Progenitor cell of endocrine pancreas (in vitro differentiated cells): ENCODE measurements around the gene LASP1. TPM values are rescaled to one million over a fixed set of nuclear protein-coding genes. Genes with fewer than 3 reads are reported as not detected.
A peak's percentile ranks its signal among the peaks of the same experiment; 100 is the strongest.

Source experiments
- DNase-seq: peaks from one replicate; pipeline ENCODE4 v3.0.0; 2021; ENCODE audit warnings: low spot score; ENCODE audit not compliant: unreplicated experiment
- H3K27ac Mint-ChIP-seq: 2 replicates; pipeline ENCODE4 v1.8.0; 2021; ENCODE audit warnings: mild to moderate bottlenecking, moderate library complexity, mixed read lengths
- H3K27me3 Mint-ChIP-seq: 2 replicates; pipeline ENCODE4 v1.8.0; 2021; ENCODE audit warnings: mixed read lengths
- H3K36me3 Mint-ChIP-seq: 2 replicates; pipeline ENCODE4 v1.8.0; 2022; ENCODE audit warnings: mixed read lengths; ENCODE audit not compliant: insufficient read depth
- H3K4me1 Mint-ChIP-seq: 2 replicates; pipeline ENCODE4 v1.8.0; 2021; ENCODE audit warnings: low read depth, mixed read lengths
- H3K4me3 Mint-ChIP-seq: 2 replicates; pipeline ENCODE4 v1.8.0; 2021; ENCODE audit warnings: low read depth, mild to moderate bottlenecking, moderate library complexity, mixed read lengths
- H3K9me3 Mint-ChIP-seq: 2 replicates; pipeline ENCODE4 v1.8.0; 2021; ENCODE audit warnings: low read depth, mixed read lengths
- CTCF ChIP-seq: fragments of 200-600 bp; sonication (generic); IDR thresholded peaks from one replicate; pipeline ENCODE4 v1.5.0; 2021; ENCODE audit warnings: antibody characterized with exemption, mild to moderate bottlenecking; ENCODE audit not compliant: unreplicated experiment
- total RNA-seq: library from RNA; stranded (reverse); gene quantifications from 2 replicates; pipeline ENCODE4 v1.2.1, GENCODE V29; 2021

LASP1 gene
- total RNA-seq, 1 donor from 2014 or later, result 135 TPM

GRCh38 chr17:38848557-38848891, 21.3 kb upstream of the LASP1 start:
- H3K4me3 Mint-ChIP-seq, result no peak overlapping the region
- H3K4me1 Mint-ChIP-seq, result peaks cover 27% of the 10 kb centered on the region
- TF ChIP-seq CTCF, result no peak
- peak overlapping the region; percentile 76 for H3K27ac Mint-ChIP-seq
- H3K27me3 Mint-ChIP-seq, result no peaks in the 10 kb centered on the region
- H3K9me3 Mint-ChIP-seq, result no peaks in the 10 kb centered on the region
- H3K36me3 Mint-ChIP-seq, result peaks cover 45% of the 10 kb centered on the region
- no peak for DNase-seq

- Mint-ChIP-seq H3K9me3 (no peaks in the 10 kb centered on the region), H3K4me3 (no peak overlapping the region), H3K36me3 (peaks cover 45% of the 10 kb centered on the region), H3K27ac (peak overlapping the region; percentile 76), H3K27me3 (no peaks in the 10 kb centered on the region), H3K4me1 (peaks cover 27% of the 10 kb centered on the region)
- no peak for TF ChIP-seq CTCF
- DNase-seq, result no peak
Observed at GRCh38 chr17:38848939-38849605, 20.8 kb upstream of the LASP1 start.

- peak overlapping the region; percentile 97 for H3K4me3 Mint-ChIP-seq
- DNase-seq, result no peak
- no peaks in the 10 kb centered on the region for H3K27me3 Mint-ChIP-seq
- H3K36me3 Mint-ChIP-seq, result peaks cover 45% of the 10 kb centered on the region
- no peak for TF ChIP-seq CTCF
- H3K9me3 Mint-ChIP-seq, result no peaks in the 10 kb centered on the region
- peak overlapping the region; percentile 80 for H3K27ac Mint-ChIP-seq
- H3K4me1 Mint-ChIP-seq, result peaks cover 25% of the 10 kb centered on the region
Observed at GRCh38 chr17:38850374-38850773, 19.5 kb upstream of the LASP1 start.

- no peaks in the 10 kb centered on the region for H3K9me3 Mint-ChIP-seq
- no peaks in the 10 kb centered on the region for H3K27me3 Mint-ChIP-seq
- peaks cover 25% of the 10 kb centered on the region for H3K4me1 Mint-ChIP-seq
- DNase-seq, result no peak
- TF ChIP-seq CTCF, result no peak
- peaks cover 45% of the 10 kb centered on the region for H3K36me3 Mint-ChIP-seq
- H3K4me3 Mint-ChIP-seq, result peak overlapping the region; percentile 97
- peak overlapping the region; percentile 100 for H3K27ac Mint-ChIP-seq
Observed at GRCh38 chr17:38851434-38851833, 18.4 kb upstream of the LASP1 start.

- TF ChIP-seq CTCF, result no peak
- H3K27ac Mint-ChIP-seq, result peak overlapping the region; percentile 100
- H3K36me3 Mint-ChIP-seq, result peaks cover 42% of the 10 kb centered on the region
Observed at GRCh38 chr17:38852771-38853291, 17.0 kb upstream of the LASP1 start.

More at GRCh38 chr17:38852771-38853291, 17.0 kb upstream of the LASP1 start:
- H3K4me1 Mint-ChIP-seq, result peaks cover 25% of the 10 kb centered on the region
- H3K4me3 Mint-ChIP-seq, result peak overlapping the region; percentile 97
- no peaks in the 10 kb centered on the region for H3K27me3 Mint-ChIP-seq
- DNase-seq, result no peak
- no peaks in the 10 kb centered on the region for H3K9me3 Mint-ChIP-seq
